ENCODE measurements around the gene FCER1G.
A peak's percentile ranks its signal among the peaks of the same experiment; 100 is the strongest.

FCER1G gene

DNA sequence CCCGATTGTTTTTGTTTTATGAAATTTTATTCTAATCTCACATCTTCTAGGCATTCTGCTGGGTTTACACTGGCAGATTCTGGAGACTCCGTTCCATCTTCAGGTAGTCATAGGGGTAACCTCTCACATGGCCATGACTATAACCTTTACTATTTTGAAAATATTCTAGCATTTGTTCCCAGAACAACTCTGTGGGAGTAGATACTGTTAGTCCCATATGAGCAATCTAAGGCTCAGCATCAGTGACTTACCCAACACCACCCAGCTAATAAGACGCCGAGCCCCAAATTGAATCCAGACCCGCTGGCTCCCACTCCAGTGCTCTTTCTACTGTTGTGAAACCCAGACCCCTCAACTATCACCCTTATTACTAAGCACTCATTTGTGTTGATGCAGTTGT lies 26.1 kb upstream of the FCER1G start:
- no peak for DNase-seq

DNA sequence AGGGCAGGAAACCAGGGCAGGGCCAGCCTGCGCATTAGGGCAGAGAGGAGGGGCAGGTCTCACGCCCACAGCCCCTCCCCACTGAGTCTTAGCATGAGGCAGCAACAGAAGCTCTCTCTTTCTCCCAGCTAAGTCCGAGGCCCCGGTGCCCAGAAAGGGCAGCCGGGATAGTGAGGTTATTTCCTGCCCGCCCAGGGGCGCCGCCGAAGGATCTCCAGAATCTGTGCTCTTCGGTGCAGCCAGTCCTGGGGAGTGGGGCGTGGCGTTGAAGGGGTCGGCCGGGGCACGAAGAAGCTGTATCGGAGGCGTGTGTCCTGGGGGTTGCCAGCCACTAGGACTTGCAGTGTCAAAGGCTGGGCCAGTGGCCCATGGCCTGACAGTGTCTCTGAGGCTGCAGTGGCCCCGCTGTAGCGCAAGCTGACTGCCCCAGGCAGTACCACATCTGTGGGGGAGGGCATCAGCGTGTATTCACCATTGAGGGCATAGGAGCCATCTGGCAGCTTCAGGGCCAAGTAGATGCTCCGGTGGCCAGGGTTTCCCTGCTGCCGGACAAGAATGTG lies 24.1 kb upstream of the FCER1G start:
- no peak for DNase-seq

DNA sequence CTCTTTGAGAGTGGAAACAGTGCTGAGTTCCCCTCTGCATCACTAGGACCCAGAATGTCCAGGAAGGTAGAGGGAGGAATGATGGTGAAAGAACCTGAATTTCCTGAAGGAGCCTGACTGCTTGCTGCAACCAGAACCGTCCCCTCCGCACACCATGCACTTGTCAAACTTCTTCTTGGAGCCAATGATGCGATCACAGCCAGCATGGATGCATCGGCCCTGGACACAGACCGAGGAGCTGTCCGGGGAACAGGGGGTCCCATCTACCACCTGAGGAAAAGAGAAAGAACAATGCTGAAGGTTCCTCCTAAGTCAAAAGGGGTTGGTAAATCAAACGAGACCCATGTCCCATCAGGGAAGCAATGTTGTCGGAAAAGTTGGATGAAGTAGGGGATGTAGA lies 23.1 kb upstream of the FCER1G start:
- no peak for DNase-seq

GRCh38 chr1:161192476-161193465 lies 22.3 kb upstream of the FCER1G start:
- peak; percentile 69 for DNase-seq

DNA sequence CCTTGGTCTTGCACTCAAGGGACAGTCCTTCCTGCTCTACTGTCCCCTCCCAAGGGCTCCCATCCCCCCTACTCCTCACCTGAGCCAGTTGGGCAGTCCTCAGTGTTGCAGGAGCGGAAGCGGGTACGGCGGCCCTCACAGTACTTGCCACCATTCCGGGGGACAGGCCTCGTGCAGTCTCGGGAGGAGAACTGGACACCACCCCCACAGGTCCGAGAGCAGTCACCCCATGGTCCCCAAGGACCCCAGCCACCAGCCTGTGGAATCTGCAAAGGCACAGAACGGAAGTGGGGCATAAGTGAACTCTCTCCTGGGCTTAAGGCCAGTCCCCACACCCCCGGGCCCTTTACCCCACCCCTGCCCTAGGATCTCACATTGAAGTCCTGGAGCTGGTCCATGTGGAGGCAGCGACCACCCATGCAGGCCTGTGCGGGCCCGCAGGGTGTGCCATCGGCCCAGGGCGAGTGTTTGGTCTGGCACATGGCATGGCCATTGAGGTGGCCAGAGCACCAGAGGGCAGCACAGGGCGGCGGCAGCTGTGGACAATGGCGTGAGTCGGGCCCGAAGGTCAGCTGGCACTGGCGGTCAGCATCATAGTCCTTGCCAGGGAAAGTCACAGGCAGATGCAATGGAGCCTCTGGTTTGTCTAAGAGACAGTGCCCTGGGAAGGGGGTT lies 21.4 kb upstream of the FCER1G start:
- no peak for DNase-seq

DNA sequence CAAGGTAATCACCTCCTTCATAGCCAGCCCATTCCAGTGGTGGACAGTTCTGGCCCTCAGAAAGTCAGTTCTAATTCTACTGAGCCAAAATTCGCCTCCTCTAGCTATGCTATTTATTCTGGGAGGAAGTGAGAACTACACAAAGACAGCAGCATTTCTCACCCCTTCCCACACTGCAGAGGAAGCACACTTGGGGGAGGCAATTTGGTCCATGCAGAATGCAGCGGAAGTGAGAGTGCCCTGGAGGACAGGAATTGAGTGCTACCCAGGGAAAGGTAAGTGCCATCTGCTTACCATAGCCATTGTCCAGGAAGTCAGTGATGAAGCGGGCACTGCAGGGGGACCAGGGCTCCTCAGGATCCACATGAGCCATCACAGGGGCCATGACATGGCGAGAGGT lies 19.9 kb upstream of the FCER1G start:
- DNase-seq, result no peak

- no peak for DNase-seq
These were observed 19.0 kb upstream of the FCER1G start for GRCh38 chr1:161196111-161196510.

GRCh38 chr1:161196521-161197451 lies 18.3 kb upstream of the FCER1G start:
- no peak for DNase-seq

DNA sequence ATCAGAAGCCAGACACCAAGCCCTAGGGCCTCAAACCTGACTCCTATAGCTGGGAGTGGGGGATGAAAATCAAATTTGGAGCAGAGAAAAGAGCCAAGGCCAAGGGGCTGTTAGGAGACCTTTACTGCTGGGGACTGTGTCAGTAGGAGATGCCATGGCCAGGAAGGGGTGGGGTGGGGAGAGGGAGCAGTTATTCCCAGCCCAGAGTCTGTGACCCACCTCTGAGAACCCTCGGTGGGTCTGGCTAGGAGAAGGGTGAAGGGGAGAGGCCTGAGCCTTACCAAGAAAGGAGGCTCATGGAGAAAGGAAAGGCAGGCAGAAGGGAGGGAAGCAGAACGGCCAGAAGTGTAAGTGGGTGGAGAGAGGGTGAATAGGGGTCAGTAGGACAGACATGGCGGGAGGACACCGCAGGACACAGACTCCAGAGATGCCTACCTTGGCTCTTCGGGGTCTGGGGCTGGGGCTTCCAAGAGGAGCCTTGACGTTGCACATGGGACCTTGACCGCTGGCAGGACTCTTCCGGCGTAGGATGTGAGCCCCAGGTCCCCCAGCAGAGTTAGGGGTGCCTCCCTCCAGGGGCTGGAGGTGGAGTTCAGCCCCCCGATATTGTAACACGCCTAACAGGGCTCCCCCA lies 17.4 kb upstream of the FCER1G start:
- no peak for DNase-seq

- no peak for DNase-seq
These were observed 16.8 kb upstream of the FCER1G start for GRCh38 chr1:161198194-161198896.

- DNase-seq, result no peak
These were observed 16.1 kb upstream of the FCER1G start, which contains the start of gene ADAMTS4 for GRCh38 chr1:161198897-161199431. Gene ADAMTS4, minus strand, starts transcription at chr1:161199054. Its CDS starts 427 bp downstream, at chr1:161198627.

DNA sequence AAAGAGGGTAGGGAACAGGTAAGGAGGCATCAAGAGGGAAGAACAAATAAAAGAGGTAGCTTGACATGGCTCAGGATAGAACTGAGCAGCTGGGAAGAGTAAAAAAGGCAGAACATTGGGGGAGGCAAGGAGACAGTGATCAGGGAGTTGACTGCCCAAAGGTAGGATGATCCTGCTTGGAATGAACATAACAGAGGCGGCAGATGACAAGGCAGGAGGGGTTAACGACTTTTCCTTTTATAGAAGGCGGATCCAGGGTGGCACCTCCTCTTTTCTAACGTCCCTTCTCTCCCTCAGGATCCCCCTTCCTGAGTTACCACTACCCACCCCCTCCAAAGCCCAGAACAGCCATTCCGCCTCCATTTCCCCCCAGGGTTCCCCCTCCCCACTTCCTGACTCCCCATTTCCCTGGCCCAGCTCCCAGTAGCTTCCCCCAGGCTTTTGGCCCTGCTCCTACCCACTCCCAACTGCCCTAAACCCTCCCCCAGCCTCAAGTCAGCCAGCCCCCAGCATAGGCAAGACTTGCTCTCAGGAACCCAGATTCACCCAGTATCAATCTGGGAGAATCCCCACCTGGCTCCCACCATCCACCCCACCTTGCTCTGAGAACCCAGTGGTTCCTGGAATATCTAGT lies 15.5 kb upstream of the FCER1G start:
- DNase-seq, result no peak

GRCh38 chr1:161200421-161200991 lies 14.6 kb upstream of the FCER1G start:
- DNase-seq, result no peak

DNA sequence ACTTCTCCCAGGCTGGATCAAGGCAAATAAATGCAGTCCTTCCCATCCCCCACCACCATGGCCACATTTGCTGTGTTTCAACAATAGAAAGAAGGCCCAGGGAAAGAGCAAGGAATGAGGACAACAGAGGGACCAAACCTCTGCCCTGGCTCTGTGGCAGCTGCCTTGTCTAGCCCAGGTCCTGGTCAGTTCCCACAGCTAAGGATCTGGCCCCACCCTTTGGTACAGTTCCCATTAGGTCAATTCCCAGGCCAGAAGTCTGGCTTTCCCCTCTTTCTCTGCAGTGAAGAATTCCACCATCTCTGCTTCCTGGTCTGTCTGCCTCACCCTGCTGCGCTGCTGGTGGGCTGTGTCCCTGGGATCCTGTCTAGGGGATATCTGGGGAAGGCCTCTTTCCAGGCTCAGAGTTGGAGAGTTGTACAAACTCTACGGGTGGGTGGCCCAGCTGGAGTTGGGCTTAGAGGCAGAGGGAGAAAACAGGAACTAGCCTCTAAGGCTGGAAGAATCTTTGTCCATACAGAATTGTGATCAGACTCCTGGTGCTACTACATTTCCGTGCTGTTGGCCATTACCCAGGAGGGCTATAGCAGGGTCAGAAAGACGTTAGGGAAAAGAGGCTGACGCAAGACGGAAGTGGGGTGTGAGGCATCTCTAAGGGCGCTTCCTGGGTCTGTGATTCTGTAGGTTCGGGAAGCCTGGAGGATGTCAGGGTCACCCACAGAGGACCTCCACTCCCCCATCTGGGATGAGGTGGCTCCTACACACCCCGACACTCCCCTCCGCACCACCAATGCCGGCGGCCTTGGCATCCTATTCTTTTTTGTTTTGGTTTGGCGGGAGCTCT lies 13.9 kb upstream of the FCER1G start:
- no peak for DNase-seq

DNA sequence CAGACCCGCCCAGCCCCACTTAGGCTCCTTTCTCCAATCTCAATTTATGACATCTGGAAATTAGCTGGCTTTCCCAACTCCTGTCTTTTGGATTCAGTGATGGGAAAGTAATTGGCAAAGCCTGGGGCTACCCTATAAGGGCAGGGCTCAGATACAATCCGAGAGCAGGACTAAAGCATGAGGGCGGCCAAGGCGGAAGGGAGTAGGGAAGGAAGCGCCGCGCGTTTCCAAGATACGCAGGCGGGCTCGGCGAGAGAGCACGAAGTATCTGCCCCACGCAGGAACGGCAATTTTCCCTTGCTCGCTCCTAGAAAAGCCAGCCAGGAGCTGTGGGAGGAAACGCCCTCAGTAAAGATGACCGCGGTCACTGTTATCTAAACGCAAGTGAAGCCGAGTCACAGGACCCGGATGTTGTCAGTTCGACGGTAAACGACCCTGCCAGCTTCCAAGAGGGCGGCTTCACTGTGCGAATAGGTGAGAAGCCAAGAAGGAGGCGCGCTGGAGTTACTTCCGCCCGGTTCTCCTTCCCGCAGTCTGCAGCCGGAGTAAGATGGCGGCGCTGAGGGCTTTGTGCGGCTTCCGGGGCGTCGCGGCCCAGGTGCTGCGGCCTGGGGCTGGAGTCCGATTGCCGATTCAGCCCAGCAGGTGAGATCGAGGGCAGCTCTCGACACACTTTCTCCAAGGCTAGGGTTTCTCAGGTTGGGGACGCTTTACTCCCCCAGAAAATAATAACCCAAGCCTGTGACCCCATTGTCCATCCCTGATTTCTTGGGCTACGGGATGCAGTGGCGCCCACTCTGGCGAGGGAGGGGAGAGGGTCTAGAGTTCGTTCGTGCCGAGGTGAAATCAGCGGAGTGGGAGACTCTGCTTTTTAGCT lies 13.0 kb upstream of the FCER1G start, which contains the start of gene NDUFS2:
TSS of gene NDUFS2 (plus strand) at position 532 of the 877 bp plus-strand sequence. CDS start at position 551, 19 bp downstream.
- peak; percentile 97 for DNase-seq

- no peak for DNase-seq
These were observed 8.5 kb upstream of the FCER1G start for GRCh38 chr1:161206411-161207140.

- DNase-seq, result no peak
These were observed 7.9 kb upstream of the FCER1G start for GRCh38 chr1:161207173-161207572.
